Stimulated activated CD8-positive, alpha-beta memory T cell treated with anti-CD3 and anti-CD28 coated beads, Interleukin-12 subunit alpha, Interleukin-12 subunit beta, amount 100 ng/mL, for 24 hours (primary cell): ENCODE results near the gene CDH13.

Experiments
- DNase-seq: peaks from one replicate; pipeline ENCODE4 v3.0.0-alpha.2; 2020; ENCODE audit errors: extremely low read depth

Gene CDH13

DNA sequence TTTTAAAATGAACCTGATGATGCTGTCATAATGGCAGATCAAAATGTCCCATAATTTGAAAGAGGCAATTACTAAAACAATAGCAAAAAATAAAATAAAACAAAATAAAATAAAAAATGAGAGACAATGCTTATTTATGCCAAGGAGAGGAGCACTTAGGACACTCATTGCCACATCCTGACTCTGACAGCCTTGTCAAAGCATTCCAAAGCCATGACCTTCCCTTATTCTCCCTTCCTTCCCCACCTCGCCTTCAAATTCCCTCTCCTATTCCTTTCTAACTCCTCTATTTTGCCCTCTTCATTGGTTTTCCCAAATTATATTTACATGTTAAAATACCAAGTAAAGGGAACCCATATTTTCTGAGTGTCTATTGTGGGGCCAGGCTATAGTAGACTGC is 220.0 kb downstream of the CDH13 start:
- no peak for DNase-seq

DNA sequence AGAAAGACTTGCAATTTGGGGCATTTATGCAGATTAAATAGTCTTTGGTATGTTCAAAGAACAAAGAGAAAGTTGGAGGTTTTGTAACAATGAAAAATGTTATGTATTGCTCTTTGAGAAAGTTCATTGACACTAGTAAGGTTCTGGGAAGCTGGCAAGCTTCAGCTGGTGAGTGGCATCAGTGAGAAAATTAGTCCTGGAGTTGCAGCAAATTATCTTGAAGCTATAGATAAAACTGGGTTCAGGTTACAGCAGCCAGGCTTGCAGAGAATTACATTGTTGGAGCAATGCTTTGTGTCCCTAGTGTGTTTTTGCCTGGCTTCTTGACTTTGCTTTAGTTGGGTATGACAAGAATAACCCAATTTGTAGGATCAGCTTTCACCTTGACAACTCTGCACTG is 221.2 kb downstream of the CDH13 start:
- no peak for DNase-seq

DNA sequence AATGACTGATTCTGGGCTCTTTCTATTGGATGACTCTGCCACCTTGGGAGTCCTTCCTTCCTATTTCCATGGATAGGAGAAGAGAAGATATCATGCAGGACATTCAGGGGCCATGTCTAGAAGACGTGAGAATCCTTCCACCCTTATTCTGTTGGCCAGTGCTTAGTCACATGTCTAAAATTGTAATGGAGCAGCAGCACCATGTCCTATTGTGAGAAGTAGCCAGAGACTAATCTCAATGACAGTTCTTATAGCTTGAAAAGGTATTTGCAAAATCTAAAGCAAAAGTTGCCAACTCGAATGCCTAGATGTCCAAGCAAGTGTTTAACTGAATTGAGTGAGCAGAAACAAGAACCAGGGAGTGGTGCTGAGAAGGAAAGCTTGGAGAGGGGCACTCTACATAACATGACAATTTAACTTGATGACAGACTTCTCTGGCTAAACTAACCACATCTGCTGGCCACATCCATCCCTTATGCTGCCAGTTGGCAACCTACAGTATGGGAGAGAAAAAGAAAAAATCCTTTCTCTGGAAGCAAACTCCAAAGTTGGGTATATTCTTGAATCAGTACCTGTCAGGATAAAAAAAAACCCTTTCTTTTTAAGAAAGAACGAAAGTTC is 225.7 kb downstream of the CDH13 start:
- DNase-seq: no peak

DNA sequence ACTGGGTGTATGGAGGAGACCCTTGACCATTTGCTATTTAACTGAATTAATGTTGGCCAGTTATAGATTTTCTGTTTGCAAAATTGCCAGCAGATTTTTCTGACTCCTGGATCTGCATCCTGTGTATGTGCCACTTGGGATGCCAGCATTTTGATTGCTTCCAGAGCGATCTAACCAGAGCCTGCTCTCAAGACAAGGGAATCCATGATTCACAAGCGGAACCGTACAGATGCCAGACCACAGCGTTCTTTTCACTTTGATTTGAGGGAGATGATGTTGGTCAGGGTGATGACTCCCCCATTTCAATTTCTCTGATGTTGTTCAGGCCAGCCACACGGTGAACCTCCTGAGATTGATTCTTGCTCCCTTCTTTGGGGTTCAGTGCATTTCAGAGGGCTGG is 228.7 kb downstream of the CDH13 start:
- DNase-seq: no peak

DNA sequence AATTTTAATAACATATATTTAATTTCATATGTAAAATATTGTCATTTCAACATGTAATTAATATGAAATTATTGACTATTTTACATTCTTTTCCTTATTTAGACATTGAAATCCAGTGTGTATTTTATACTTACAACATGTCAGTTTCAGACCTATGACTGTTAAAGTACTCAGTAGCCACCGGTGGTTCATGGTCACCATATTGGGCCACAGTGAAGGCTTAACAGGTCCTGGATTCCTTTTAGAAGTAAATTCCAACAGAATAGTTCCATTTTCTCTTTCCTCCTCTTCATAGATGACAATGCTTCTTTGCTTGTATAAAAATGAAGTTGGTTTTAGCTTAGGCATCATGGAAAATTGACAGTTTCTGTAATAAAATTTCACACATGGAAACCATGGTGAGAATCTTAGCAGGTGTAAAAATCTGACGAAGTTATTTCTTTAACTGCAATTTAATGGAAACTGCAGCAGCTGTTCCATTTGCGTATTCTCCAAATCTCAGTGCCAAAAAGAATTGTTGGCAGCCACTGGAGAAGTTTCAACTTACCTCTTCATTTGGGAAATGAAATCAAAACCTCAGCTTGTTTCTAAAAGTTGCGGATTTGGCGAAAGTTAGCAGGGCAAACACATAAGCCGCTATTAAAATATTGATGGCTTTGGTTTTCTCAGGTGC is 231.1 kb downstream of the CDH13 start:
- DNase-seq: no peak

DNA sequence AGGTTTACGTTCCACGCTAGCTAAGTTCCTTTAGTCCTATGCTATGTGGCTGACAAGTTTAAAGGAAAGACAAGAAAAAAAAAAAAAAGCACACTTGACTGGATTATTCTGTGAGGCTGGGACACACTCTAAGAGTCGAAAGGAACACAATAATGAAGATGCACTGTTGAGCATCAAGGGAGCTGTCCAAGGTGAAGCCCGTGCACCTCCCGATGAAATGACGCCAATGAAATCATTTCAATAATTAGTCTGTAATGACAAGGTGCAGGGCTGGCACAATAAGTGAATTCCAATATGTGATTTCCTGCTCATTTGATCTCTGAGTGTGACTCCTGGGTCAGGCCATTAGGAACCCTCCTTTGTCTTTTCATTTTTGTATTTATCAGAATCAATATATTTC is 232.9 kb downstream of the CDH13 start:
- no peak for DNase-seq

DNA sequence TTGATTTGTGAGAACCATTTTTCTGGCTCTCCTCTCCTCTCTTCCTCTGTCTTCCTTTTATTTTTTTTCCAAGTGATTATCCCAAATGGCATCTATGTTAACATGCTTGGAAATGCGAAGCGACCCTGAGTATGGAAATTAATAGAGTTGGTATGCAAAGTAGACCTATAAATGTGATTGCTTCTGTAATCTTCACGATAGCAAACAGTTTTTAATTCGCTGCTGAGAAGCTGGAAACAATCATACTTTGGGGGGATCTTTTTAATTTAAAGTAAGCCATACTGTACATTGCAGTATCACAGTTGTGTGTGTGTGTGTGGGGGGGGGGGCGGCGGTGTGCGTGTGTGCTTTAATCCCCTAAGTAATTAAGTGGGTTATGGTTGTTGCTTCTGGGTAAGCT is 233.3 kb downstream of the CDH13 start:
- DNase-seq: no peak

DNA sequence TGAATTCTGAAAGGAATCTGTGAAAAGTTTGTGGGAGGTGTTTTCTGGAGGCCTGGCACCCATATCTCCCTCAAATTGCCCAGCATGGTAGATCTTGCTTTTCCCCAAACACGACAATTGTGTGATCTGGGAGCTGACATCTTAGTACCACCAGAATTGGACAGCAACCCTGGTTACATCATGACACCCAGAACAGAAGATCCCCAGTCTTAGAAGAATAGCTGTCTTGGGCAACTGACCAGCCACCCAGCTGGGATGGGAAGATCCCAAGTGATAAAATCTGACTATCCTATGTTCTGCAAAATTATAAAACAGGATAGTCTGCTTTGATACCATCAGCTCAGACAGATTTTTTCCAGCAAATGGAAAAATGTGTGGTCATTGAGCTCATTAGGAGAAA is 235.3 kb downstream of the CDH13 start:
- no peak for DNase-seq

DNA sequence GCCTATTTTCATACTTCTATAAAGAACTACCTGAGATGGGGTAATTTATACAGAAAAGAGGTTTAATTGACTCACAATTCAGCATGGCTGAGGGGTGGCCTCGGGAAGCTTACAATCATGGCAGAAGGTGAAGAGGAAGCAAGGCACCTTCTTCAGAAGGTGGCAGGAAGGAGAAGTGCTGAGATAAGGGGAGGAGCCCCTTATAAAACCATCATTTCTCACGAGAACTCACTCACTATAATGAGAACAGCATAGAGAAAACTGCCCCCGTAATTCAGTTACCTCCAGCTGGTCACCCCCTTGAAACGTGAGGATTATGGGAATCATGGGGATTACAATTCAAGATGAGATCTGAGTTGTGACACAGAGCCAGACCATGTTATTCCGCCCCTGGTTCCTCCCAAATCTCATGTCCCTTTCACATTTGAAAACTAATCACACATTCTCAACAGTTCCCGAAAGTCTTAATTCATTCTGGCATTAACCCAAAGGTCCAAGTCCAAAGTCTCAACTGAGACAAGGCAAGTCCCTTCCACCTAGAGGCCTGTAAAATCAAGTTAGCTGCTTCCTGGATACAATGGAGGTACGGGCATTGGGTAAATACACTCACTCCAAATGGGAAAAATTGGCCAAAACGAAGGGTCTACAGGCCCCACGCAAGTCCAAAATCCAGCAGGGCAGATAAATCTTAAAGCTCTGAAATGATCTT is 237.7 kb downstream of the CDH13 start:
- no peak for DNase-seq

DNA sequence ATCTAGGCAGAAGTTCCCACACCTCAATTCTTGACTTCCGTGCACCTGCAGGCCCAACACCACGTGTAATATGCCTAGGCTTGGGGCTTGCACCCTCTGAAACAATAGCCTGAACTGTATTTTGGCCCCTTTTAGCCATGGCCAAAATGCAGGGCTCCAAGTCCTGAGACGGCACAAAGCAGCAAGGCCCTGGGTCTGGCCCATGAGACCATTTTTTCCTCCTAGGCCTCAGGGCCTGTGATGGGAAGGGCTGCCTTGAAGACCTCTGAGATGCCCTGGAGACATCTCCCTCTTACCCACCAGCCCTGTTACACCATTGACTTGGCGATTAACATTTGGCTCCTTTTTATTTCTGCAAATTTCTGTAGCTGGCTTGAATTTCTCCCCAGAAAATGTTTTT is 238.6 kb downstream of the CDH13 start:
- no peak for DNase-seq

DNA sequence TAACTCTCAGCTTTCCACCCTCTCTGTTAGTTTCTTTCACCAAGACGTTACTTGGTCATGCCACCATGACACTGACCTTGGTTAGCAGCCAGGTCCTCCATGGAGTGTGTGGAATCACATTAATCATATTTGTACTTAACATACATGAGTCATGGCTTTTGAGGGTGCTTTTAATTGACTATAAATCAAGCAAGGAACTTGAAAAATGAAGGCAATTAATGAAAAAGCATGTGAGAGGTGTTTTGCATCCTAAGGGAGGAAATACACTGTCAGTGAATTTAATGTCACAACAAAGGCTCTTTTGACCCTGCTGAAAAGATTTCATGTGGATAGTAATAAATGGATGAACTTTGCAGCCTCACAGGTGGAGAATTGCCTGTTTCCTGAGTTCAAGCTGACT is 240.7 kb downstream of the CDH13 start:
- no peak for DNase-seq

DNA sequence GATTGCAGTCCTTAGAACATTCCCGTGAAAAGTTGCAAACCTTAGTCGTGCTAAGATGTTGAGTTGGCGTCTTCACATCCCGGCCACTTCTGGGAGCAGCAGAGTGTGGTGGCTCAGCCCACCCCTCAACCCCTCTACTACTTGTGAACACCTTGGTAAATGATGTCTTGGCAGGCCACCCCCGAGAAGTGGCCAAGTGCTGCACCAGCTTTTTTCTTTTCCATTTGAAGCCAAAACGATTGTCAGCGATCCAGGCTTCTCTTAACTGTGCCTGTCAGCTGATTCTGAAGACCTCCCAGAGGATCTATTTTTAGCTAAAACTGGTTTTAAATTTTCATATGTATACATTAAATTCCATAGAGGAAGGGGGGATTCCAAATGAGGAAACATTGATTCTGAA is 247.5 kb downstream of the CDH13 start:
- DNase-seq: no peak

DNA sequence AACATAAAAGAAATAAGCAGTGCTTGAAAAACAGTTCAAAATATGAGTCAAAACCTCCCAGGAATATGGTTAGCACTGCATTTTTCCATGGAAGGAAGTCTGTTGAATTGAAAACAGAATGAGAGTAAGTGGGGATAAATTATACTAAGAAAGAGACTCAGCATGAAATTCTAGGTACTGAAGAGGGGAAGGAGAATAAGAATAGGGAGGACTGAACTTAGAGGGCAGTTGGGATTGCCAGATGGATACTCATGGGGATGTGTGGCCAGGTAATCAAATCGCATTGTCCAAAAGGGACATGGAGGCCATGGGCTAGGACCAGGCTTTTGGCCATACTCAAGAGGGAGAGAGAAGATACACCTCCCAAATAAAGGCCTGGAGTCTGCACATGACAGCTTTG is 247.9 kb downstream of the CDH13 start:
- DNase-seq: no peak

DNA sequence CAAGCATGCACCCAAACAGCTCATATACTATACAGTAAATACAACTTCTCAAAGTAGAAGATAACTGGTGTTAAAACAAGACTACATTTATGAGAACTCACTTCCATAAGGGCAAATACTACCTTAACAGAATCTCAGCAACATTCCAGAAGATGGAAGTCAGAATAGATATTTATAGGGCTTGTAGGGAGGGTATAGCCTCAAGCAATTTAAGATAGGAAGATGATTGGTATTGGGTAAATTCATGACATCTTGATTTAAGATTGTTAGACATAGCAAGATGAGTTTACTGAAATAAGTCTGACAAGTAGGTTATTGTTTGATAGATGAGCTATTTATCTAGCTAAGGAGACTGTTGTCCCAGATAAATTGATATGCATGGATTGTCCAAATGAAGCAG is 250.2 kb downstream of the CDH13 start:
- no peak for DNase-seq

DNA sequence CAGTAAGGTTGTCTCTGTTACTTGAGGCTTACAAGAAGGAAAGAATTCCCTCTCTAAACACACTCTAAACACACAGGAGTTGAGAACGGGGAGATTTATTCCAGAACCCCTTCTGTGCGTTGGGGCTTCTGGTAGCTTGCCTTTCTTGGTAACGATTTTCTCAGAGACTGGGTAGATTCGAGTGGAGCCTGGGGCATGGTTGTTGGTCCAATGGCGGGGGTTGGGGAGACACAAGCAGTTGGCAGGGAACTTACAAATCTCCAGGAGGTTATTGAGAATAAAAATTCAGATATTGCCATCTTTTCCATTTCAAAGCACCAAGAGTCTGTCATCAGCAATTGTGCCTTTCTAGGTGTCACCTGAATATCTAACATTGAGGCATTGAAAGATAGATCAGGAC is 251.7 kb downstream of the CDH13 start:
- no peak for DNase-seq

DNA sequence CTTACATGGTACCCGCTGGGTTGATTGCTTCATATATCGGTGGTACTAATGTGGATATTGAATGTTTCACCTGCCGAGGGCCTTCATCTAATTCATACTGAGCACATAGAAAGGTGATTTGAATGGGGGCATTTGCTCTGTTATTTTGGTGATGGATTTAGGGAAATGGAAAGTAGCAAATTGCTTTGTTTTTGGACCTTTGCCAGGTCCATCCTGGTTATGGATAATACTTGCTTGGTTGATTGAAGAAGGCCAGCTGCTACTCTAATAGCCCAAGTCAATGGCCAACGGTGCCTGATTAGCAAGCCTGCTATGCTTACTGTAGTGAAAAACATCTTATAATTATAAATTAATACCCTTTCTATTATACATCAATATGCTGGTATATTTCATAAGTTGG is 253.6 kb downstream of the CDH13 start:
- DNase-seq: no peak

DNA sequence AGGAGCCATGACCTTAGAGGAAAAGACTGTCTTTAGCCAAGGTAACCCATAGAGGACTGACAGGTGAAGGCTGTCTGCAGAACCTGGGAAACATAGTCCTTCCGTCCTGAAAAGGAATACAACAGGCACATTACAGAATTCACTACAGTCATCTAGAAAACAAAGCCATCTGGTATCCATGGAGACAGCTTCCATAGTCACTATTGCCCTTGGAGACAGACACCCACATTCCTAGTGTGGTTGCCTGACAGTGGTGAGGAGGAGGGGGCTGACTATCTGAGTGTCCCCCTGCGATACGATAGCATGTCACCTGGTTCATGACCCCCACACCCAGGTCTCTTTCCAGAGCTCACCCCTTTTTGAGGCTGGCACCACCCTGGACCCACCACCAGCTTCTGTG is 254.7 kb downstream of the CDH13 start:
- no peak for DNase-seq

DNA sequence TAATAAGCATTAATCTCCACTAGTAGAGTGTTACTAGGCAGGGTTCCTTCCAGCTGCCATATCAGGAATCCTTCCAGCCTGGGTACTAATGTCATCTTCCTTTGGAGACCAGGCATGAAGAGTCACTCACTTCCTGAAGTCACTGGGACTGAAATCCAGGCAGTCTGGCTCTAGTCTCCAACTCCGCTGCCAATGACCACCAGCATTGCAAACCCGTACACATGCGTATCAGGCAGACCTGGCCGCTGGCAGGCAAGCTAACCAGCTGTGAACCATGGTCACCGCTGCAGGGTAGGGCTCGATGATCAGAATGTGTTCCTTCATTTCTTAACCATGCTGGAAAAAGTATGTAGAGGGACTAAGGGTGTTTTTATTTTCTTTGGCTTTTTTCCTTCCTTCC is 255.5 kb downstream of the CDH13 start:
- no peak for DNase-seq

DNA sequence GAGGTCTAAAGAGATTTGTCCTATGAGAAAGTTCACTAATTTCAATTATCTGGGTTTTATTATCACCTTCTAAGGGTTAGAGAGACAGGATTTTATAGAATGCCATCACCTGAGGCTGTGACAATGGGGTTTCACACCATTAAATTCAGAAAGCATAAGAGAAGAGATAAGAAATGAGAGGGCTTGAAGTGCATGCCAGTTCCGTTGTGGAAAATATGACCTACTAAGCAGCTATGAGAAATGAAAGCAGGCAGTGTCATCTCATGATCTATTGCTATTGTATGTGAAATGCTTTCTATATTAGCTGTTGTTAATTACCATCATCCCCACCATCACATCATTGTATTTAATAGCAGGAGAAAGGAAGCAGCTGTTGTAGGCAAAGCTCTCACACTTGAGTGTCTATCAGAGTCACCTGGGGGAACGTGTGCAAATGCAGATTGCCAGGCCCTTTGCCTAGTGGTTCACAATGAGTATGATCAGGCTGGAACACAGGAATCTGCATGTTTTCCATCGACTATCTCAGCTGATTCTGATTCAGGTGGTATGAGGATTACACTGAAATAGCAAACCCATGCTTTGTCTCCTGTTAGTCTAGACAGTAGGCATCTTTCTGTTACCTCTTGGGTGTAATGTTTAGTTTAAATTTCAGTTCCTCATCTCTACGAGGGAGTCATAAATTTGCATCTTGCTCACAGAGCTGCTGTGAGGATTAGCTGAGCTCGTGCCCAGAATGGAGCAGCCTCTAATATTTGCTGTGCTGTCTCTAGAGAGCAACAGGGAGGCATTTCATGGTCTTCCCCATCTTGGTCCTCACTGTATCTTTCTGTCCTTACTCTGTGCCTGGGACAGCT is 256.4 kb downstream of the CDH13 start:
- DNase-seq: no peak

DNA sequence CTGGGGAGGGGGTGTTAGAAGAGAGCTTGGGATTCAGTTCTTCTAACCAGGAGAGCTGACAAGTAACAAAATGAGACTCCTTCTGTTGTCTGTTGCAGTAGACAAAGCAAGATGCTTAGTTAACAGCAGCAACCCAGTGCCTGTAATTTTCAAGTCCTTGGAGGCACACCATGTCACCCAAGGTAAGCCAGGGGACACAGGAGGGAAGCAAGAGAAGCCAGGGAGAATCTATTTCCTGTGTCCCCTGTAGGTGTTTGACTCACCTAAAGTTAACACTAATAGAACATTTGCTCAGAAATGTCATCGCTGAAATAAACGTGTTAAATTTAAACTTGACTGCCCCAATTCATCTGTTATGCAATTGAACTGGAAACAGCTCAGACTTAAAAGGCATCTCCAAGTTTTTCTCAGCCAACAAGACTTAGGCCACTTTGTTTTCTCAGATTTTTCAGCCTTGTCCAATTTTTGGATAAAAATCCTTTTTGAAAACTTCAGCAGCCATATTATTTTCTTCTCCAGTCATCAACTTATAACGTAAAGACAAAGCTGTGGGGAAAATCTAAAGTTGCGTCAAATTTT is 257.6 kb downstream of the CDH13 start:
- no peak for DNase-seq

DNA sequence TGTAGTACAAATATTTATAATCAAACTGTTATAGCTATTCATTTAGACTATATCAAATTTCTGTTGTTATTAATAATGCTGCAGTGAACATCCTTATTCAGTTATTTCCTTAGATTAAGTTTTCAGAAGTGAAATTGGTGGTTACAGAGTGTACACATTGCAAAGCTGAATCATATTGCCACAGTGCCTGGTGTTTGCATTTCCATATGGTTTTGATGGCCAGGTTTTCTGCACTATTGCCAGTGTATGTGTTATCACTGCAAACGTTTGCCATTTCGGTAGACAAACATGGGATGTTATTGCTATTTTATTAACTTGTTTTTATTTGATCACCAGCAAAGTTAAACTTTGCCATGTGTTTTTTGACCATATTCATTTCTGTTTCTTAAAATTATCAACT is 259.4 kb downstream of the CDH13 start:
- DNase-seq: no peak

DNA sequence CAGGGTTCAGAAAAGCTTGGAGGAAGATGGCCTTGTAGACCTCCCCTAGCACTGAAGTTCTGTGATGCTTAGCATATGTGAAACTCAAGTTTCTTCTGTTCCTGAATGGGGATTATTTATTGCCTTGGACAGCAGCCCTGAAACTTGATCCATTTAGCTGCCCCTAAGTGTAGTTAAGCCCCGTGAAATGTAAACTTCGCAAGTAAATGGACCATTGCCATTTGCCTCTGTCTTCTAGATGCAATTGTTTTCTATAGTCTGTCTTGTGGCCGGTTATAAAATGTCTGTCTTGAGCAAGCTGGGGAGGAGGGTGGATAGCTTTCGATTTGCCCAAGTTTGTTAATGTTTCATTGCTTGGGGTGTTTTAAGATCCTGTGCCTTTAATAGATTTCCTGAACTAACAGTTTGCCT is 261.8 kb downstream of the CDH13 start:
- DNase-seq: no peak
